ENCODE results near the gene NR1D1.
A peak's percentile ranks its signal among the peaks of the same experiment; 100 is the strongest.

The NR1D1 gene

GRCh38 chr17:40112191-40112711, 11.9 kb upstream of the NR1D1 start:
- FAIRE-seq: no peak

DNA sequence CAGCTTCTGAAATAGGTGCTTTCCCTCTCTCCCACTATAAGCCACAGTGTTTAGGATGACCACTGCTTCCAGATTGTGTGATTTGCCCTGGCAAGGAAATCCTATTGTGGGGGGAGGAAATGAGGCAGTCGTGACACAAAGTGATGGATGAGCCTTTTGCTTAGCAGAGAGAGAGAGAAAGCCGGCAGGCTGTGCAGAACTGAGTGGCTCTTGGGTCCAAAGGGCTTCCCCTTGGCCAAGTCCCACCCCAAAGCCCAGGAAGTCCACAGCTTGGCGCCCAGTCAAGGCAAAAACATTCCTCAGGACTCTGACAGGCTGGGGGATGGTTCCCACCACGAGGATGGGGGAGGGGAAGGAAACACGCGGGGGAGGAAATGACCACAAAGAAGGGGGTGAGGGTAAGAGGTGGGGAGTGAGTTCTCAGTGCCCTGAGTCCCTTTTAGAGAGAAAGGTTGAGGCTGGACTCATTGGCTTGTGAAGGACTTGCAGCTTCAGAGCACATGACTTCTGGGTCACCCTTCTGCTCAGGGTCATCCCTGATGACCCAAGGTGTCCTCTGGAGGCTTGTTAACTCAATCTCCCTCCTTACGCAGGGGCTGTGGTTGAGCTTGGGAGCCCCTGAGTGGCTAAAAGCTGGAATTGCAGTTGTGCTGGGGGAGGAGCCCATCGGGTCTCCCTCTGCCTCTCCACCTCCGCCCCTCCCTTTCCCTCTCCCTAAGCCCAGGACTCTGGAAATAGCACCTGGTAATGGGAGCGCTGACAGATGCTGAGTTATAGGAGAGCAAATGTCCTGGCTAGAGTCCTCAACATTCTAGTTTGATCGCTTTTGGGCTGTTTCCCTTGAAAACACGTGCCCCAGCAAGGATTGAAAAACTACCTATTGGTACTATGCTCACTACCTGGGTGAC, 11.1 kb upstream of the NR1D1 start:
- DNase-seq (ENCODE audit: extremely low spot score, insufficient read length, low read depth) (peak; percentile 54), FAIRE-seq (peak; percentile 81)

More at GRCh38 chr17:40112191-40112711, 11.9 kb upstream of the NR1D1 start:
- DNase-seq (ENCODE audit: extremely low spot score, insufficient read length, low read depth): no peak

- no peak for DNase-seq (ENCODE audit: extremely low spot score, insufficient read length, low read depth)
- FAIRE-seq: no peak
These were observed 9.8 kb upstream of the NR1D1 start for GRCh38 chr17:40110026-40110845.

DNA sequence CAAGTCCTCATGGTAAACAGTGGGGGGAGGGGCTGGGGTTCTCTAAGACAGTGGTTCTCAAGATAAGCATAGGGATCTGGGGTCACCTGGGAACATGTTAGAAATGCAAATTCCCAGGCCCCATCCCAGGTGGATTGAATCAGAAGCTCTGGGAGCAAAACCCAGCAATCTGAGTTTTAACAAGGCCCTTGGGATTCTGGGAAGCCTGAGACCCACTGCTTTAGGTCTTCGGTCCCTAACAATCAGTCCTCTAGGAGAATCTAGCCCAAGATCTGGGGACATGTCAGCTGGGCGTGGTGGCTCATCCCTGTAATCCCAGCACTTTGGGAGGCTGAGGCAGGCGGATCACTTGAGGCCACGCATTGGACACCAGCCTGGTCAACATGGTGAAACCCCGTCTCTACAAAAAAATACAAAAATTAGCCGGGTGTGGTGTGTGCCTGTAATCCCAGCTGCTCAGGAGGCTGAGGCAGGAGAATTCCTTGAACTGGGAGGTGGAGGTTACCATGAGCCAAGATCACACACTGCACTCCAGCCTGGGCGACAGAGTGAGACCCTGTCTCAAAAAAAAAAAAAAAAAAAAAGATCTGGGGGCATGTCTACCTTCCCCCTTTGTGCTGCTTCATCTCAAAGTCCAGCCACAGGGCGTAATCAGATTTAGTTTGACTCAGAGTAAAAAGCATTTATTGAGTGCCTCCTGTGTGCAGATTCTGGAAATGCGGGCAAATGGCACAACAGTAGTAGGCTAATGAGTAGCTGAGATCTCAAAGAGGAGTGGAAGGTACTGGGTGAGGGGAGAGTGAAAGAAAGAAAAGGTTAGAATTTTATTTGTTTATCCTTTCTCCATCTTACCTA, 8.8 kb upstream of the NR1D1 start:
- DNase-seq (ENCODE audit: extremely low spot score, insufficient read length, low read depth) (no peak), FAIRE-seq (no peak)

DNA sequence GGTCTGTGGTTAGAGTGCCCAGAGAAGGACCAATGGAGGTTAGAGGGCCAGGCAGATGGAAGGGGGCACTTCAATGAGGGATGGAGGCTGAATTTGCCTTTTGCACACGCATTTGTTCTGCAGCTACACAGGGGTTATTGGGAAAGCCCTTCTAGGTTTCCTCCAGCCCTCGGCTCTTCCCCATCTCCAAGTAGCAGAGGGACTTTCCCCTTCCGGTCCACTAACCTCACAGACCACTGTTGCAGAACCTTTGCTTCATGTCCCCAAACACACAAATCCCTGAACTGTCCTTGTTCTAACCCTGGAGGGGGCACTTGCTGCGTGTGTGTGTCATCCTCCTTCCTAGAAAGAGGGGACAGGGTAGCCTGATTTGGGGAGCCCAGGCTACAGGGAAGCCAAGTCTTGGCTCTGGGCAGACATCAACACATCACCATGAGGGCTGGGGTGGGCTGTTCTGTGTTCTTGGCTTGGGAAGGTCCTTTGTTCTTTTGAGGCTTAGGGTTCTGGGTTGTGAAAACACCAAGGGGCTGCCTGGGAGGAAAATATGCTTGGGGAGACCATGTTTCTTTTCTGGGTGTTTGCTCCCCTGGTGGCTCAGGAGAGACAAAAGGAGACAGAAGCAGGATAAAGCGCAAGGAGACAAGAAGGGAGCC, 7.3 kb upstream of the NR1D1 start:
- DNase-seq (ENCODE audit: extremely low spot score, insufficient read length, low read depth) (no peak), FAIRE-seq (peak; percentile 41)

GRCh38 chr17:40106760-40107521, 6.6 kb upstream of the NR1D1 start:
- FAIRE-seq (no peak), DNase-seq (ENCODE audit: extremely low spot score, insufficient read length, low read depth) (no peak)

DNA sequence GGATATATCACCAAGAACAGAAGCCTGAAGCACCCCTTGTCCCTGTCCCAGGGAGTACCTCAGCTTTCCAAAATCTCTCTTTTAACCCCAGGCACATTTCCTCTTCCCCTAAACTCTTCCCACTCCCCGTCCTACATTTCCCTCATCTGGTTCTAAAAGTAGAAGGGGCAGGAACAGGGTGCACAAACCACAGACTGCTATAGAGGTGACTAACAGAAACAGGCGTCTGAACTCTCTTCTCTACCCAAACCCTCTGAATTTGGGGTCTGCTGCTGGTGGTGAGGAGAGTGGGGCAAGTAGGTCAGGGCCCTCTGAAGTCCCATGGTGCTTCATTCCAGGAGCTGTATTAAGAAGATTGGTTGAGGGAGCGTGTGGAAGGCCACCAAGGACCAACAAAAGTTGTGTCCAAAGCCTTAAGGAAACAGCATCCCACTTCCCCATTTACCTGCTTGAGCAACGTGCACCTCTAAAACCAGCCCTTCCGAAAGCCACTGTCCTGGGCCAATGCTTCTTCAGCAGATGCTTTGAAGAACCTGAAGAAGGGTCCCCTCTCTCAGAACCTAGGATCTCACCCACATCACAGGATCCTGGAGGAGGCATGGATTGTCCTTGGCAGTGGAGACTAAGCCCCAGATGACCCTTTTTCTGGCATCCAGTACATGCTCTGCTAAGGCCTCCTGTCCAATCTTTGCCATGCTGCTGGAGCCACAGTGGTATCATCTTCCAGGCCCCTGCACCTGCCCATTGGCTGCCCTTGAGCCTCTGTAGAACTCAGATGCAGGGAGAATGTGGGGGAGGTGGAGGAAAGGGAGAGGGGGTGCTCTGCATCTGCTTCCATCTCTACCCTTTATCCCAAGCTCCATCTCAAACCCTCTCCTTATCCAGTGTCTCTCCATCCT, 5.7 kb upstream of the NR1D1 start:
- no peak for FAIRE-seq
- no peak for DNase-seq (ENCODE audit: extremely low spot score, insufficient read length, low read depth)

GRCh38 chr17:40104594-40105486, 4.5 kb upstream of the NR1D1 start:
- DNase-seq (ENCODE audit: extremely low spot score, insufficient read length, low read depth): no peak
- FAIRE-seq: no peak

GRCh38 chr17:40103688-40104087, 3.3 kb upstream of the NR1D1 start:
- FAIRE-seq: no peak

GRCh38 chr17:40103071-40103661, 2.8 kb upstream of the NR1D1 start:
- no peak for DNase-seq (ENCODE audit: extremely low spot score, insufficient read length, low read depth)
- FAIRE-seq: no peak

More at GRCh38 chr17:40103688-40104087, 3.3 kb upstream of the NR1D1 start:
- no peak for DNase-seq (ENCODE audit: extremely low spot score, insufficient read length, low read depth)

GRCh38 chr17:40101367-40102210, 1.2 kb upstream of the NR1D1 start:
- FAIRE-seq (no peak), DNase-seq (ENCODE audit: extremely low spot score, insufficient read length, low read depth) (no peak)

DNA sequence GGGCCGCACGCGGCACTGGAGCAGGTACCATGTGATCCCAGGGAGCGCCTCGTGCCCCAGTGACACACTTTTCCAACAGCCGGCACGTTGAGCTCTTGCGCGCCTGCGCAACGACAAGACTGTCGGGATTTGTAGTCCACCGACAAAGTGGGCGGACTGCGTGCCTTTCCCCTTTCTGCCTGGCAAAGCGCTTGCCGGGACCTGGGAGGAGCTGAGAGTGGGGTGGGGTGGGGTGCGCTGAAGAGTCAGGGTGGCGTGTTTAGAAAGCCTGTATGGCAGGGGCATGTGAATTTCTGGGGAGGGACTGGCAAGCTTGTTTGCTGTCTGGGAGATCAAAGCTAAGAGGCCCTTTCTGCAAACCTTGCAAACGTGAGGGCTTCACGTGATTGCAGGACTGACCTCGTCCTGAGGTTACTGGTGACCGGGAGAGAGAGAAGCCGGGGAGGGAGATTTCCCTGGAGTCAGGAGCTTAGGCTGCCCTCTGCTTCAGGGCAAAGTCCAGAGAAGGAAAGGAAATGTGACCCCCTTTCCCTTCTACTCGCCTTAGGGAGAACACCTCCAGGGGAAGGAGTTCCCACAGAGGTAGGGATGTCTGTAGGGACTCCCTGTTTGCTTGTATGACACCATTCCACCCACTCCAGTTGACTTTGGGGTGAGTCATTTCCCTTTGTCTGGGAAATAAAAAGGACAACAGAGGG, 429 bp upstream of the NR1D1 start:
- peak; percentile 95 for FAIRE-seq

GRCh38 chr17:40099619-40100418, 570 bp downstream of the NR1D1 start:
- FAIRE-seq: no peak
- no peak for DNase-seq (ENCODE audit: extremely low spot score, insufficient read length, low read depth)

More for the DNA sequence above, 429 bp upstream of the NR1D1 start:
- DNase-seq (ENCODE audit: extremely low spot score, insufficient read length, low read depth): peak; percentile 60
